Skeletal muscle tissue (tissue), 4 donors: Measurements from ENCODE around the gene FILIP1. TPM values are rescaled to one million over a fixed set of nuclear protein-coding genes. Genes with fewer than 3 reads are reported as not detected.

Experiments used
- H3K27ac ChIP-seq: one replicate; pipeline ENCODE4 v1.7.0; 2013; ENCODE audit warnings: mild to moderate bottlenecking, low read depth, low read length, inconsistent platforms
- H3K27me3 ChIP-seq, 3 donors: one replicate each; pipeline ENCODE4 v1.7.0; 2013; ENCODE audit warnings: low read length in 3 of 3; ENCODE audit not compliant: control insufficient read depth in 3 of 3, insufficient read depth in 3 of 3
- H3K36me3 ChIP-seq, 3 donors: one replicate each; pipeline ENCODE4 v1.7.0; 2013; ENCODE audit warnings: low read length in 3 of 3; ENCODE audit not compliant: control insufficient read depth in 3 of 3, insufficient read depth in 3 of 3
- H3K4me1 ChIP-seq, 3 donors: one replicate each; pipeline ENCODE4 v1.7.0; 2013; ENCODE audit warnings: low read length in 3 of 3, mild to moderate bottlenecking in 3 of 3; ENCODE audit not compliant: control insufficient read depth in 3 of 3, insufficient read depth in 3 of 3
- H3K4me3 ChIP-seq, 3 donors: one replicate each; pipeline ENCODE4 v1.7.0; 2013; ENCODE audit warnings: low read length in 3 of 3
- H3K9ac ChIP-seq, 3 donors: one replicate each; pipeline ENCODE4 v1.7.0; 2013; ENCODE audit warnings: low read length in 3 of 3, mild to moderate bottlenecking in 3 of 3, moderate library complexity in 2 of 3, low read depth in 1 of 3
- H3K9me3 ChIP-seq, 3 donors: one replicate each; pipeline ENCODE4 v1.7.0; 2013; ENCODE audit warnings: low read length in 3 of 3; ENCODE audit not compliant: control insufficient read depth in 3 of 3
- total RNA-seq: library from RNA; depleted of rRNA; stranded (reverse); fragments of >200 nt; gene quantifications from one replicate; pipeline ENCODE4 v1.2.3, GENCODE V29; 2014
- donor health status: Osteomylitis.

Gene FILIP1
- total RNA-seq, 1 donor from 2014 or later: 19.3 TPM

GRCh38 chr6:75272145-75272840 is 221.3 kb downstream of the FILIP1 start:
- no peak overlapping the region for H3K9ac ChIP-seq
- no peak overlapping the region for H3K27ac ChIP-seq
- no peaks in the 10 kb centered on the region for H3K27me3 ChIP-seq
- peaks cover 2 to 21% (median 12%) of the 10 kb centered on the region in 3 donors for H3K4me1 ChIP-seq
- H3K9me3 ChIP-seq: no peaks in the 10 kb centered on the region
- H3K36me3 ChIP-seq: peaks cover 0 to 5% (median 0%) of the 10 kb centered on the region in 3 donors
- H3K4me3 ChIP-seq: no peak overlapping the region

DNA sequence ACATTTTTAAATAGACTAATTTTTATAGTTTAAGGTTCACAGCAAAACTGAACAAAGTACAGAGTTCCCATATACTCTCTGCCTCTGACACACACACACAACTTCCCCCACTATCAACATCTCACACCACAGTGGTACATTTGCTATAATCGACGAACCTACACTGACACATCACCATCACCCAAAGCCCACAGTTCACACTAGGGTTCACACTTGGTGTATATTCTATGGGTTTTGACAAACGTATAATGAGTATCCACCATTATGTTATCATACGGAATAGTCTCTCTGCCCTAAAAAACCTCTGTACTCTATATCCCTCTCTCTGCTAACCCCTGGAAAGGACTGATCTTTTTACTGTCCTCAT is 224.6 kb downstream of the FILIP1 start:
- Histone ChIP-seq H3K27ac (no peak overlapping the region), H3K27me3 (no peaks in the 10 kb centered on the region), H3K9ac (no peak overlapping the region), H3K4me1 (peaks cover 3 to 12% (median 12%) of the 10 kb centered on the region in 3 donors), H3K9me3 (no peaks in the 10 kb centered on the region), H3K36me3 (peaks cover 0 to 7% (median 5%) of the 10 kb centered on the region in 3 donors), H3K4me3 (no peak overlapping the region)

DNA sequence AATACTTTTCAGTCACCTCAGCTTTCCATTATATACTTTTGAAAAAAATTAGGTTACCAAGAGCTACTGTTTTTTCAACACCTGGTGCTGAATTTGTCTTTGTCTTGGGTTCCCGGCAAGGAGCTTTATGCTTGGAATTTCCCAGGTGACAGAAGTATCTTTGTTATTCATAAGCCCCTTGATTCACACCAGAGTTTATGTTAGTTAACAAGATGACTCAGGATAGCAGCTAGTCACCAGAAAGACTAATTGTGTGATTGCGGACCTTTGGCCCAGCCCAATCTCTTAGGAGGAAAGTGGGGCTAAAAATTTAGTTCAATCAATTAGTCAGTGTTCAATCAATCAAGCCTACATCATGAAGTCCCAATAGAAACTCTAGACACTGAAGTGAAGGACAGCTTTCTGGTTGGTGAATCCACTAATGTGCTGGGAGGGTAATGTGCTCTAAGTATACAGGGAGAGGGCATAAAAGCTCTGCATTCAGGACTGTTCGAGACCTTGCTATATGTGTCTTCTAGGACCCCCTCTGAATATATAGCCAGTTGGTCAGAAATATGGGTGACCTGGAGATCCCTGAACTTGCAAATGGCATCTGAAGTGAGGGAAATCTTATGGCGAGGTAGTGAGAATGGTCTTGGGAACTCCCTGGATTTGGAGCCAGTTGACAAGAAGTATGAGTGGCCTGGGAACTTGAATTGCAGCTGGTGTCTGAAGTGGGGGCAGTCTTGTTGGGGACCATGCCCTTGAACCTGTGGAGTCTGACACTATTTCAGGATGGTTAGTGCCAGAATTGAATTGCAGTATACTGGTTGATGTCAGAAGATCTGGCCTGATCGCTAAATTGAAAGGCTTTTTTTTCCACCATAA is 225.2 kb downstream of the FILIP1 start:
- Histone ChIP-seq H3K9ac (no peak overlapping the region), H3K27me3 (no peaks in the 10 kb centered on the region), H3K36me3 (peaks cover 0 to 10% (median 8%) of the 10 kb centered on the region in 3 donors), H3K27ac (peak overlapping the region; percentile 9), H3K4me1 (peaks cover 3 to 12% (median 12%) of the 10 kb centered on the region in 3 donors), H3K9me3 (no peaks in the 10 kb centered on the region), H3K4me3 (no peak overlapping the region)

DNA sequence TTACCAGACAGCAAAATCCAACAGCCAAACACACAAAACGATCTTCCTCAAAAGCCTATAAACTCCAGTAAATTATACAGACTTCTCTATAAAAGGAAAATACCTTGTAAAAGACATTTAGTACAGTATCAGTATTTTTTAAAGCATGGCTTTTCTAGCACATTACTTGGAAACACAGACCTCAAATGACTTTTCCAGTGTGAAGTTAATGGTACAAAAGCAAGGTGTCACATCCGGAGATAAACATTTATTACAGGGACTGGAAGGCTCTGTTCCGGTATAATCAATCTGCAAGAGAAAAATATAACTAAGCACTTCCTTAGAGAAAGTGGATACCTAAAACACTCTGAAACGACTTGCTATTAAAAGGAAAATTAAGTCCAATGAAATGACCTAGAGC is 226.1 kb downstream of the FILIP1 start:
- Histone ChIP-seq H3K4me1 (peaks cover 3 to 12% (median 6%) of the 10 kb centered on the region in 3 donors), H3K27me3 (no peaks in the 10 kb centered on the region), H3K9ac (no peak overlapping the region), H3K9me3 (no peaks in the 10 kb centered on the region), H3K4me3 (no peak overlapping the region), H3K27ac (peak overlapping the region; percentile 9), H3K36me3 (peaks cover 0 to 8% (median 8%) of the 10 kb centered on the region in 3 donors)

DNA sequence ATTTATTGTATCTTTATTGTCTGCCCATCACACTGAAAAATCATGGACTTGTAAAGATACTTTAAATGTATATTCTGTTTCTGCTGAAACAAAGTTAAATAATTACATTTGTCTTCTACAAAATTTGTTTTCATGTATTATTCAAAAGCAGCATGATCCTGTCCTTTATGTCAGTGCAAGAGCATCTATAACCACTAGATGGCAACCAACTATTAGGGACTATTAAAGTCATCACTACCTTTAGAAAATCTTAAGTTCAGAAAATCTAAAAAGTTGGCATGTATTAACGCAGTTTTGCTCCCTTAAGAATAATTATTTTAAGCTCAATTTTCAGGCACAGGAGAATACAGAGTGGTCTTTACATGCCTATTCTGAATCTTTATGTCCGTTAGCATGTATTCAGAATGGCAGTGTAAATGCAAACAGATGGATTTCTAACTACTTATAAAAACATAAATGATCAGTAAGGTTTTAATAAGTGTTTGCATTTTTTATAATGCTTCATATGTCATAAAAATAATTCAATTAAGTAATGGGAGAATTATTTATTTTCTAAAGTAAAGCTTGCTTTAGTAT is 226.8 kb downstream of the FILIP1 start:
- Histone ChIP-seq H3K36me3 (peaks cover 0 to 8% (median 6%) of the 10 kb centered on the region in 3 donors), H3K9ac (no peak overlapping the region), H3K4me1 (peaks cover 2 to 10% (median 3%) of the 10 kb centered on the region in 3 donors), H3K4me3 (no peak overlapping the region), H3K27me3 (no peaks in the 10 kb centered on the region), H3K9me3 (no peaks in the 10 kb centered on the region), H3K27ac (no peak overlapping the region)

GRCh38 chr6:75263401-75263750 is 230.2 kb downstream of the FILIP1 start:
- H3K9me3 ChIP-seq: no peaks in the 10 kb centered on the region
- H3K27ac ChIP-seq: no peak overlapping the region
- peaks cover 4 to 27% (median 21%) of the 10 kb centered on the region in 3 donors for H3K36me3 ChIP-seq
- H3K27me3 ChIP-seq: no peaks in the 10 kb centered on the region
- H3K9ac ChIP-seq: no peak overlapping the region
- no peak overlapping the region for H3K4me3 ChIP-seq
- peaks cover 0 to 10% (median 3%) of the 10 kb centered on the region in 3 donors for H3K4me1 ChIP-seq

- Histone ChIP-seq H3K4me1 (peaks cover 0 to 5% (median 3%) of the 10 kb centered on the region in 3 donors), H3K9me3 (no peaks in the 10 kb centered on the region), H3K36me3 (peaks cover 4 to 29% (median 21%) of the 10 kb centered on the region in 3 donors), H3K9ac (no peak overlapping the region), H3K4me3 (no peak overlapping the region), H3K27me3 (no peaks in the 10 kb centered on the region), H3K27ac (no peak overlapping the region)
Observed at GRCh38 chr6:75262716-75263400, 230.7 kb downstream of the FILIP1 start.

DNA sequence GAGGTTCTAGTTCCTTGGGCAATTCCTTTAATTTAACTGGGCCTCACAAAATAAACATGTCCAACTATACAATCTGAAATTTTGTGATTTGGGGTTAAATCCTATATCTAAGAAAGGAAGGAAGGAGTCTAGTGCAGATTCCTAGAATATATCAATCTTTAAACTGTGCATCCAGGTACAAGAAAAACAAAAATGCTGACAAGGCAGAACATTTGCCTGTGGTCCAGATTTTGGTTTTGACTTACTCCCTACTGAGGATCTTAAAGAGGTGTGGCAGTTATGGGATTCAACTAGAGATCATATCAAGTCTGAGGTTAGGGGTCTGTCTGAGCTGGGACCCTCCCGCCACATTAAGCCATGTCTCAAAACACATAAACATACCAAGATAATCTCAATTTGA is 232.3 kb downstream of the FILIP1 start:
- Histone ChIP-seq H3K27me3 (no peaks in the 10 kb centered on the region), H3K4me3 (no peak overlapping the region), H3K9me3 (no peaks in the 10 kb centered on the region), H3K4me1 (no peaks in the 10 kb centered on the region), H3K27ac (no peak overlapping the region), H3K36me3 (peaks cover 4 to 39% (median 21%) of the 10 kb centered on the region in 3 donors), H3K9ac (no peak overlapping the region)

DNA sequence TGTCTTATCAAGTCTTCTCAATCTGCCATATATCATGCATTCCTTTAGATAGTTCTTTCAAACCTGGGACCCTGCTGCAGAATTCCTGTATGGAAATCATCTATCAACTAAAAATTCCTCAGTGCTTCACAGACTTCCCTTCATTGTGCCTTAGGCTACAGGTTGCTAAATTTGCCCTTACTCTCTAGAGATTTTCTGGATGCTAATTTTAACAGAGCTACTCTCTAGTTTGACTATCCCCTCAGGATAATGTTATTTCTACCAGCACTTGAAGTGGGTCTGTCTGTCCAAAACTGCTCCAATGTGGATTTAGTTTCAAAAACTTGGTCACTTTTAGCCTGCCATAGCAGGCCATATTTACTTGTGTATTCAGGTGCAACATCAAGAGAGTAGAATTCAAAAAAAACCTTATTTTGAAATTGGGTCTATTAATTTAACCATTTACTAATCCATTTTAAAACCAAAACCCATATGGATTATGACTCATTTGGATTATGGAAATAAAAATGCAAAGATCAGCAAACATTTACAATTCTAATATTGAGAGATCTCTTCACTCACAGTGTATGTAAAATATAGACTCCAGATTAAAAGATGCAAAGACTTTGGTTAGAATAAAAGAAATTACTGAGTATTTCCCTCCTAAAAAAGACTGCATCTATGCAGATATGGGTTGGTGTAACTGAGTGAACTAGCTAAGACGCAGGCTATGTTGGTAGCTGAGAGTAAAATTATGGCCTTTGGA is 236.1 kb downstream of the FILIP1 start:
- peaks cover 4 to 32% (median 23%) of the 10 kb centered on the region in 3 donors for H3K36me3 ChIP-seq
- no peaks in the 10 kb centered on the region for H3K27me3 ChIP-seq
- H3K9me3 ChIP-seq: no peaks in the 10 kb centered on the region
- H3K27ac ChIP-seq: no peak overlapping the region
- no peaks in the 10 kb centered on the region for H3K4me1 ChIP-seq
- H3K9ac ChIP-seq: no peak overlapping the region
- no peak overlapping the region for H3K4me3 ChIP-seq
